WTC11 (cell line): ENCODE results near the gene CPLX3. TPM values are rescaled to one million over a fixed set of nuclear protein-coding genes. Genes with fewer than 3 reads are reported as not detected.

Experiments used
- ATAC-seq: fragments of 200-7000 bp; cut with Tn5 transposase; 2 replicates; pipeline ENCODE4 v1.10.0; 2021; ENCODE audit warnings: mild to moderate bottlenecking, moderate library complexity
- CTCF ChIA-PET: fragments of 300-600 bp; sonication (Branson Sonifier 250); formaldehyde crosslinking; loops from one replicate; lab custom pipeline; 2021; ENCODE audit warnings: antibody characterized with exemption; lab: Charles Lee
- POLR2A ChIA-PET: fragments of 350-600 bp; sonication (Branson Sonifier 250); formaldehyde crosslinking; loops from one replicate; lab custom pipeline; 2021; ENCODE audit warnings: antibody characterized with exemption; lab: Charles Lee
- DNase-seq: peaks from one replicate; pipeline ENCODE4 v3.0.0; 2021; ENCODE audit warnings: low spot score
- H3K27ac Mint-ChIP-seq: 2 replicates; pipeline ENCODE4 v1.8.0; 2021; ENCODE audit warnings: mixed read lengths
- H3K27me3 Mint-ChIP-seq: 2 replicates; pipeline ENCODE4 v1.8.0; 2021; ENCODE audit warnings: low read depth, mild to moderate bottlenecking, moderate library complexity, mixed read lengths
- H3K36me3 Mint-ChIP-seq: 2 replicates; pipeline ENCODE4 v1.8.0; 2021; ENCODE audit warnings: mixed read lengths
- H3K4me1 Mint-ChIP-seq: 2 replicates; pipeline ENCODE4 v1.8.0; 2022; ENCODE audit warnings: mixed read lengths
- H3K4me3 Mint-ChIP-seq: 2 replicates; pipeline ENCODE4 v1.8.0; 2021; ENCODE audit warnings: mild to moderate bottlenecking, moderate library complexity, mixed read lengths
- H3K9me3 Mint-ChIP-seq: 2 replicates; pipeline ENCODE4 v1.8.0; 2021; ENCODE audit warnings: mixed read lengths
- ATF1 ChIP-seq: sonication (generic); formaldehyde crosslinking; IDR thresholded peaks from 2 replicates; pipeline ENCODE4 v1.8.1; 2023; ENCODE audit warnings: mild to moderate bottlenecking, moderate library complexity, missing genetic modification reagents
- ELF4 ChIP-seq: sonication (generic); formaldehyde crosslinking; IDR thresholded peaks from 2 replicates; pipeline ENCODE4 v1.8.1; 2022; ENCODE audit warnings: low read depth, mild to moderate bottlenecking, moderate library complexity, missing genetic modification reagents
- EMX1 ChIP-seq: fragments of 250-450 bp; sonication (Bioruptor Pico); IDR thresholded peaks from 2 replicates; pipeline ENCODE4 v1.8.0; 2021; ENCODE audit warnings: mild to moderate bottlenecking
- ERG ChIP-seq: fragments of 250-450 bp; sonication (Bioruptor Pico); IDR thresholded peaks from 2 replicates; pipeline ENCODE4 v1.8.0; 2021; ENCODE audit warnings: mild to moderate bottlenecking
- FOXJ3 ChIP-seq: sonication (generic); formaldehyde crosslinking; IDR thresholded peaks from 2 replicates; pipeline ENCODE4 v1.9.0; 2021; ENCODE audit warnings: missing genetic modification reagents, mild to moderate bottlenecking, borderline replicate concordance
- NFE2L1 ChIP-seq: sonication (generic); formaldehyde crosslinking; IDR thresholded peaks from 2 replicates; pipeline ENCODE4 v1.8.1; 2023; ENCODE audit warnings: missing genetic modification reagents
- NR2C2 ChIP-seq: sonication (generic); formaldehyde crosslinking; IDR thresholded peaks from 2 replicates; pipeline ENCODE4 v1.8.0; 2022; ENCODE audit warnings: mild to moderate bottlenecking, missing genetic modification reagents
- NR3C1 ChIP-seq: sonication (generic); formaldehyde crosslinking; conservative IDR thresholded peaks from 2 replicates; pipeline ENCODE4 v1.8.1; 2023; ENCODE audit warnings: low read depth, mild to moderate bottlenecking, missing genetic modification reagents
- PRDM15 ChIP-seq: sonication (generic); formaldehyde crosslinking; IDR thresholded peaks from 2 replicates; pipeline ENCODE4 v1.8.0; 2022; ENCODE audit warnings: missing genetic modification reagents
- SMAD4 ChIP-seq: sonication (generic); formaldehyde crosslinking; IDR thresholded peaks from 2 replicates; pipeline ENCODE4 v1.8.0; 2022; ENCODE audit warnings: mild to moderate bottlenecking, missing genetic modification reagents
- TEAD1 ChIP-seq: sonication (generic); formaldehyde crosslinking; IDR thresholded peaks from 2 replicates; pipeline ENCODE4 v1.8.0; 2022; ENCODE audit warnings: mild to moderate bottlenecking, missing genetic modification reagents
- TEAD4 ChIP-seq: sonication (generic); formaldehyde crosslinking; IDR thresholded peaks from 2 replicates; pipeline ENCODE4 v1.8.0; 2022; ENCODE audit warnings: mild to moderate bottlenecking, missing genetic modification reagents
- ZBTB21 ChIP-seq: sonication (generic); formaldehyde crosslinking; IDR thresholded peaks from 2 replicates; pipeline ENCODE4 v1.8.1; 2023; ENCODE audit warnings: mild to moderate bottlenecking, missing genetic modification reagents, borderline replicate concordance
- ZMAT4 ChIP-seq: fragments of 250-450 bp; sonication (Bioruptor Pico); IDR thresholded peaks from 2 replicates; pipeline ENCODE4 v1.9.0; 2021; ENCODE audit warnings: mild to moderate bottlenecking
- ZNF232 ChIP-seq: sonication (generic); formaldehyde crosslinking; IDR thresholded peaks from 2 replicates; pipeline ENCODE4 v1.8.0; 2022; ENCODE audit warnings: mild to moderate bottlenecking, missing genetic modification reagents
- ZNF317 ChIP-seq: sonication (generic); formaldehyde crosslinking; IDR thresholded peaks from 2 replicates; pipeline ENCODE4 v1.8.1; 2023; ENCODE audit warnings: low read depth, mild to moderate bottlenecking, moderate library complexity, missing genetic modification reagents, borderline replicate concordance
- ZNF396 ChIP-seq: fragments of 250-450 bp; sonication (Bioruptor Pico); IDR thresholded peaks from 2 replicates; pipeline ENCODE4 v1.8.0; 2021; ENCODE audit warnings: mild to moderate bottlenecking, moderate library complexity, borderline replicate concordance
- total RNA-seq: library from RNA; stranded (reverse); gene quantifications from 3 replicates; pipeline ENCODE4 v1.2.3, GENCODE V29; 2021
- TF ChIP-seq, protein P1 (sequence below): fragments of 200-600 bp; IDR thresholded peaks from 2 replicates; pipeline ENCODE4 v1.8.0; 2022; ENCODE audit warnings: antibody characterized with exemption
- TF ChIP-seq, protein P2 (sequence below): fragments of 250-450 bp; sonication (Bioruptor Pico); IDR thresholded peaks from 2 replicates; pipeline ENCODE4 v1.9.0; 2021; ENCODE audit warnings: mild to moderate bottlenecking
- TF ChIP-seq, protein P3 (sequence below): fragments of 250-450 bp; sonication (Bioruptor Pico); IDR thresholded peaks from 2 replicates; pipeline ENCODE4 v1.9.0; 2021; ENCODE audit warnings: moderate library complexity, mild to moderate bottlenecking, inconsistent platforms, borderline replicate concordance

Gene CPLX3
- total RNA-seq, 1 experiment from 2014 or later = 0.09 TPM

DNA sequence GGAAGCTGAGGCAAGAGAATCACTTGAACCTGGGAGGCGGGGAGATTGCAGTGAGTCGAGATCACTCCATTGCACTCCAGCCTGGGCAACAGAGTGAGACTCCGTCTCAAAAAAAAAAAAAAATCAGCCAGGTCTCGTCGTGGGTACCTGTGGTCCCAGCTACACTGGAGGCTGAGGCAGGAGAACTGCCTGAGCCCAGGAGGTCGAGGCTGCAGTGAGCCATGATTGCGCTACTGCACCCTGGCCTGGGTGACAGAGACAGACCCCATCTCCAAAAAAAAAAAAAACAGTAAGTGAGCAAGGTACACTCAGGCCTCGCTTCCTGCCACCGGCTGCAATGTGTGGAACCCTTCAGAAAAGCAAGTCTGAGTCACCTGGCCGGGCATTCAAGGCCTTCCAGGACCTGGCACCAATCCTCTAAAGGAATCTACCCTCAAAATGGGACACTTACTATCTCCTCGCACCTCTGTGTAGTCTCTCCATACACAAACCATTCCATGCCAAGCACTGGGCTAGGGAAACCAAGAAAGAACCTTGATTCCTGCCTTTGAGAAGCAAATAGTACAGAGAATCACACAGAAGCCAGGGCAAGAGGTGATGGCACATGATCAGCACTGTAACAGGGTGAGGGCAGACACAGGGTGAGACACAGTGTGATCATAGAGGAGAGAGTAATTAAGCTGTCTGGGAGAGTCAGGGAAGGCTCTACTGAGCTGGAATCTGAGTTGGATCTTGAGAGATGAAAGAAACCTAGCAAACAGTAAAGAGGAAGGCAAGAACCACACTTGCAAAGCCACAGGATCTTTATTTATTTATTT lies 37.0 kb downstream of the CPLX3 start:
- H3K4me1 Mint-ChIP-seq = peaks cover 14% of the 10 kb centered on the region
- ChIA-PET POLR2A (no interaction called here), CTCF (interaction anchor here (1.7 kb wide), 1 partner anchor 38 kb away, joined by 7 read pairs; no protein-coding TSS in a partner anchor)
- no peak overlapping the region for H3K4me3 Mint-ChIP-seq
- H3K27me3 Mint-ChIP-seq = no peaks in the 10 kb centered on the region
- peaks cover 6% of the 10 kb centered on the region for H3K9me3 Mint-ChIP-seq
- ATAC-seq (no peak), DNase-seq (no peak)
- H3K27ac Mint-ChIP-seq = peak overlapping the region; percentile 54
- H3K36me3 Mint-ChIP-seq = peaks cover 12% of the 10 kb centered on the region
- TF ChIP-seq SMAD4 (CRISPR knock-in tag) (no peak), ATF1 (no peak), NR3C1 (no peak), ZNF396 (no peak), ZNF317 (no peak), TEAD1 (CRISPR knock-in tag) (no peak), PRDM15 (CRISPR knock-in tag) (no peak)
- TF ChIP-seq, protein P1, sequence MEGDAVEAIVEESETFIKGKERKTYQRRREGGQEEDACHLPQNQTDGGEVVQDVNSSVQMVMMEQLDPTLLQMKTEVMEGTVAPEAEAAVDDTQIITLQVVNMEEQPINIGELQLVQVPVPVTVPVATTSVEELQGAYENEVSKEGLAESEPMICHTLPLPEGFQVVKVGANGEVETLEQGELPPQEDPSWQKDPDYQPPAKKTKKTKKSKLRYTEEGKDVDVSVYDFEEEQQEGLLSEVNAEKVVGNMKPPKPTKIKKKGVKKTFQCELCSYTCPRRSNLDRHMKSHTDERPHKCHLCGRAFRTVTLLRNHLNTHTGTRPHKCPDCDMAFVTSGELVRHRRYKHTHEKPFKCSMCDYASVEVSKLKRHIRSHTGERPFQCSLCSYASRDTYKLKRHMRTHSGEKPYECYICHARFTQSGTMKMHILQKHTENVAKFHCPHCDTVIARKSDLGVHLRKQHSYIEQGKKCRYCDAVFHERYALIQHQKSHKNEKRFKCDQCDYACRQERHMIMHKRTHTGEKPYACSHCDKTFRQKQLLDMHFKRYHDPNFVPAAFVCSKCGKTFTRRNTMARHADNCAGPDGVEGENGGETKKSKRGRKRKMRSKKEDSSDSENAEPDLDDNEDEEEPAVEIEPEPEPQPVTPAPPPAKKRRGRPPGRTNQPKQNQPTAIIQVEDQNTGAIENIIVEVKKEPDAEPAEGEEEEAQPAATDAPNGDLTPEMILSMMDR = no peak

- POLR2A ChIA-PET = no interaction called here
- Mint-ChIP-seq H3K4me1 (peaks cover 14% of the 10 kb centered on the region), H3K36me3 (peaks cover 13% of the 10 kb centered on the region), H3K27ac (peak overlapping the region; percentile 0; the same call in 1 of the 2 replicates), H3K4me3 (no peak overlapping the region), H3K27me3 (no peaks in the 10 kb centered on the region), H3K9me3 (peaks cover 6% of the 10 kb centered on the region)
- DNase-seq (no peak), ATAC-seq (no peak)
- CTCF ChIA-PET = interaction anchor here (1.8 kb wide), 1 partner anchor 37 kb away, joined by 4 read pairs; no protein-coding TSS in a partner anchor
- no peak for TF ChIP-seq NFE2L1 (CRISPR knock-in tag)
- TF ChIP-seq ZNF232 (CRISPR knock-in tag) = no peak
- TF ChIP-seq, protein P2, sequence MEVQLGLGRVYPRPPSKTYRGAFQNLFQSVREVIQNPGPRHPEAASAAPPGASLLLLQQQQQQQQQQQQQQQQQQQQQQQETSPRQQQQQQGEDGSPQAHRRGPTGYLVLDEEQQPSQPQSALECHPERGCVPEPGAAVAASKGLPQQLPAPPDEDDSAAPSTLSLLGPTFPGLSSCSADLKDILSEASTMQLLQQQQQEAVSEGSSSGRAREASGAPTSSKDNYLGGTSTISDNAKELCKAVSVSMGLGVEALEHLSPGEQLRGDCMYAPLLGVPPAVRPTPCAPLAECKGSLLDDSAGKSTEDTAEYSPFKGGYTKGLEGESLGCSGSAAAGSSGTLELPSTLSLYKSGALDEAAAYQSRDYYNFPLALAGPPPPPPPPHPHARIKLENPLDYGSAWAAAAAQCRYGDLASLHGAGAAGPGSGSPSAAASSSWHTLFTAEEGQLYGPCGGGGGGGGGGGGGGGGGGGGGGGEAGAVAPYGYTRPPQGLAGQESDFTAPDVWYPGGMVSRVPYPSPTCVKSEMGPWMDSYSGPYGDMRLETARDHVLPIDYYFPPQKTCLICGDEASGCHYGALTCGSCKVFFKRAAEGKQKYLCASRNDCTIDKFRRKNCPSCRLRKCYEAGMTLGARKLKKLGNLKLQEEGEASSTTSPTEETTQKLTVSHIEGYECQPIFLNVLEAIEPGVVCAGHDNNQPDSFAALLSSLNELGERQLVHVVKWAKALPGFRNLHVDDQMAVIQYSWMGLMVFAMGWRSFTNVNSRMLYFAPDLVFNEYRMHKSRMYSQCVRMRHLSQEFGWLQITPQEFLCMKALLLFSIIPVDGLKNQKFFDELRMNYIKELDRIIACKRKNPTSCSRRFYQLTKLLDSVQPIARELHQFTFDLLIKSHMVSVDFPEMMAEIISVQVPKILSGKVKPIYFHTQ (CRISPR knock-in tag) = no peak
- TF ChIP-seq, protein P3, sequence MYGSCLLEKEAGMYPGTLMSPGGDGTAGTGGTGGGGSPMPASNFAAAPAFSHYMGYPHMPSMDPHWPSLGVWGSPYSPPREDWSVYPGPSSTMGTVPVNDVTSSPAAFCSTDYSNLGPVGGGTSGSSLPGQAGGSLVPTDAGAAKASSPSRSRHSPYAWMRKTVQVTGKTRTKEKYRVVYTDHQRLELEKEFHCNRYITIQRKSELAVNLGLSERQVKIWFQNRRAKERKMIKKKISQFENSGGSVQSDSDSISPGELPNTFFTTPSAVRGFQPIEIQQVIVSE = no peak
- no peak for TF ChIP-seq ERG
- no peak for TF ChIP-seq ELF4
- TF ChIP-seq NR2C2 (CRISPR knock-in tag) = no peak
- TF ChIP-seq ZMAT4 = no peak
- no peak for TF ChIP-seq FOXJ3
- TF ChIP-seq ZBTB21 = no peak
- TF ChIP-seq TEAD4 (CRISPR knock-in tag) = no peak
- no peak for TF ChIP-seq EMX1 (CRISPR knock-in tag)
- no peak for TF ChIP-seq PRDM15 (CRISPR knock-in tag)
These were observed 37.9 kb downstream of the CPLX3 start for GRCh38 chr15:74864296-74864695.
